ENCODE data around the gene PKP4. TPM values are rescaled to one million over a fixed set of nuclear protein-coding genes. Genes with fewer than 3 reads are reported as not detected.

The PKP4 gene
- total RNA-seq, 1 experiment from 2014 or later: 147 TPM

DNA sequence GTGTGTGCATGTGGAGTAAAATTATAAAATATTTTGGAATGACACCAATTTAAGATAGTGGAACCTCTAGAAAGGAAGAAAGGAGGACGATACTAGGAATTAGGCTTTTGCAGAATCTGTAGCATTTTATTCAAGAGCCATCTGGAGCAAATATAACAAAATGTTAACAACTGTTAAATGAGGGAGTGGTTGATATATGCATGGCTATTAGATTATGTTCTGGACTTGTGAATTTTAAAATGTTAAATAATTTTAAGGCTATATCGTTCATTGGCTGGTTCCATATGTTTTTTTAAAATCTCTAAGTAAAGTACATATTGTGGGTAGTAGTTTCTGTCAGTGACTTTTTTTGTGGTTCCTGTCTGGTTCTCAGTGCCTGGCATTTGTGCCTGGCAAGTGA lies 123.2 kb downstream of the PKP4 start:
- no peaks in the 10 kb centered on the region for H3K27me3 Mint-ChIP-seq (ENCODE audit: insufficient read depth, unreplicated experiment)
- BruUV-seq (replicated peaks): no TSS peak
- peaks cover 5% of the 10 kb centered on the region for H3K36me3 Mint-ChIP-seq (ENCODE audit: insufficient read depth, unreplicated experiment)
- H3K27ac Mint-ChIP-seq (ENCODE audit: unreplicated experiment): no peak overlapping the region
- TF ChIP-seq, protein P1, sequence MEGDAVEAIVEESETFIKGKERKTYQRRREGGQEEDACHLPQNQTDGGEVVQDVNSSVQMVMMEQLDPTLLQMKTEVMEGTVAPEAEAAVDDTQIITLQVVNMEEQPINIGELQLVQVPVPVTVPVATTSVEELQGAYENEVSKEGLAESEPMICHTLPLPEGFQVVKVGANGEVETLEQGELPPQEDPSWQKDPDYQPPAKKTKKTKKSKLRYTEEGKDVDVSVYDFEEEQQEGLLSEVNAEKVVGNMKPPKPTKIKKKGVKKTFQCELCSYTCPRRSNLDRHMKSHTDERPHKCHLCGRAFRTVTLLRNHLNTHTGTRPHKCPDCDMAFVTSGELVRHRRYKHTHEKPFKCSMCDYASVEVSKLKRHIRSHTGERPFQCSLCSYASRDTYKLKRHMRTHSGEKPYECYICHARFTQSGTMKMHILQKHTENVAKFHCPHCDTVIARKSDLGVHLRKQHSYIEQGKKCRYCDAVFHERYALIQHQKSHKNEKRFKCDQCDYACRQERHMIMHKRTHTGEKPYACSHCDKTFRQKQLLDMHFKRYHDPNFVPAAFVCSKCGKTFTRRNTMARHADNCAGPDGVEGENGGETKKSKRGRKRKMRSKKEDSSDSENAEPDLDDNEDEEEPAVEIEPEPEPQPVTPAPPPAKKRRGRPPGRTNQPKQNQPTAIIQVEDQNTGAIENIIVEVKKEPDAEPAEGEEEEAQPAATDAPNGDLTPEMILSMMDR (IDR thresholded peaks at IDR 0.05; ENCODE audit: insufficient read depth in 1 of 2, low read depth in 1 of 2, low read length in 1 of 2, severe bottlenecking in 1 of 2, unreplicated experiment in 1 of 2): no peak
- H3K4me1 Mint-ChIP-seq (ENCODE audit: low read depth, unreplicated experiment): peaks cover 7% of the 10 kb centered on the region
- Histone ChIP-seq H3K4me3 (ENCODE audit: low read depth, low read length) (no peak overlapping the region), H3K4me1 (peaks cover 12% of the 10 kb centered on the region; the same call in 1 of the 2 replicates), H3K36me3 (ENCODE audit: control insufficient read depth, insufficient read depth, low read length) (no peaks in the 10 kb centered on the region), H3K9me3 (no peaks in the 10 kb centered on the region), H3K27me3 (replicated peaks; ENCODE audit: control insufficient read depth, insufficient read depth, low read length) (no peaks in the 10 kb centered on the region)
- no peak overlapping the region for H3K4me3 Mint-ChIP-seq (ENCODE audit: unreplicated experiment)
- DNase-seq: no peak
- intact Hi-C loops (cut with micrococcal nuclease; ENCODE audit: unreplicated experiment): no loop called here
- POLR2A ChIA-PET: no interaction called here
- H3K9me3 Mint-ChIP-seq (ENCODE audit: unreplicated experiment): no peaks in the 10 kb centered on the region
- CTCF ChIA-PET: no interaction called here

DNA sequence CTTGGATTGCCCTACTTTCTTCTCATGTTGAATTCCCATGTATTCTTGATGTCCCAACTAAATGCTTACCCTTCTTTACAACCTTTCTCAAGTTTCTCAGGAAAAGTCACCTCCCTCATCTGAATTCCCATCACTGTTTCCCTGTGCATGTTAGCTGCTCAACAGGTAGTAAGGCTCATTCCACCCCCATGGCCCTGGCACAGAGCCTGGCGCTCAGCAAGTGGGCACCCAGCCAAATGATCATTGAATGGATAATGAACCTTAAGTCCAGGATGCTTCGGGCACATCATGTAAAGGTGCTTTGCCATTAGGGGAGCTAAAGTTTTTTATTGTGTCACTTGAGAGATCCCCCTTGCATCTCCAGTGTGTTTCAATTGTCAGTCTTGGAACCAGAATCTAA lies 124.0 kb downstream of the PKP4 start:
- Mint-ChIP-seq H3K36me3 (ENCODE audit: insufficient read depth, unreplicated experiment) (peaks cover 5% of the 10 kb centered on the region), H3K9me3 (ENCODE audit: unreplicated experiment) (no peaks in the 10 kb centered on the region), H3K4me1 (ENCODE audit: low read depth, unreplicated experiment) (peaks cover 11% of the 10 kb centered on the region), H3K4me3 (ENCODE audit: unreplicated experiment) (no peak overlapping the region), H3K27me3 (ENCODE audit: insufficient read depth, unreplicated experiment) (no peaks in the 10 kb centered on the region), H3K27ac (ENCODE audit: unreplicated experiment) (no peak overlapping the region)
- intact Hi-C loops (cut with micrococcal nuclease; ENCODE audit: unreplicated experiment): no loop called here
- TF ChIP-seq, protein P1 (IDR thresholded peaks at IDR 0.05; ENCODE audit: insufficient read depth in 1 of 2, low read depth in 1 of 2, low read length in 1 of 2, severe bottlenecking in 1 of 2, unreplicated experiment in 1 of 2): no peak
- POLR2A ChIA-PET: interaction anchor here (0.6 kb wide), 1 partner anchor 90 kb away, joined by 4 read pairs; no protein-coding TSS in a partner anchor
- CTCF ChIA-PET: no interaction called here
- Histone ChIP-seq H3K4me1 (peaks cover 12% of the 10 kb centered on the region), H3K4me3 (ENCODE audit: low read depth, low read length) (no peak overlapping the region), H3K9me3 (no peaks in the 10 kb centered on the region), H3K27me3 (replicated peaks; ENCODE audit: control insufficient read depth, insufficient read depth, low read length) (no peaks in the 10 kb centered on the region), H3K36me3 (ENCODE audit: control insufficient read depth, insufficient read depth, low read length) (no peaks in the 10 kb centered on the region)
- BruUV-seq (replicated peaks): no TSS peak
- DNase-seq: no peak

DNA sequence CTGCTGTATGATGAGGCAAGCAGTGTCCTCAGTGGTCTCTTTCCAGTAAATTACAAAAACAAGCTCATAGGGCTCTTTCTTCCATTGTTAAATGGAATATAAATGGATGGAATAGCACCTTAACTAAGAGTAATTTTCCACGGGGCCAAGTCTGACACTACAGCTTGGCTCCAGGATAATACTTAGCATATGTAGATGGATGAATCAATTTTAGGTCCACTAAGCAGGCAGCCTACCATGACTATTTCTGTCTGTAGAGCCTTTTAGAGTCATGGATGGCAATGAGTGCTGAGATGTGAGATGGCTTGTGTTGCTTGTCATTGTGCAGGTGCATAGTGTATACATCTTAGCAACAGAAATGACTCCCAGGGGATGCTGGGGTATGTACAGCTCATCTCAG lies 125.9 kb downstream of the PKP4 start:
- POLR2A ChIA-PET: no interaction called here
- CTCF ChIA-PET: no interaction called here

More for the DNA sequence above, 125.9 kb downstream of the PKP4 start:
- no peaks in the 10 kb centered on the region for H3K27me3 ChIP-seq (replicated peaks; ENCODE audit: control insufficient read depth, insufficient read depth, low read length)
- H3K4me3 ChIP-seq (ENCODE audit: low read depth, low read length): no peak overlapping the region
- peaks cover 17% of the 10 kb centered on the region for H3K4me1 ChIP-seq
- no peak for DNase-seq
- Mint-ChIP-seq H3K4me3 (ENCODE audit: unreplicated experiment) (no peak overlapping the region), H3K4me1 (ENCODE audit: low read depth, unreplicated experiment) (peaks cover 20% of the 10 kb centered on the region), H3K36me3 (ENCODE audit: insufficient read depth, unreplicated experiment) (peaks cover 5% of the 10 kb centered on the region), H3K27me3 (ENCODE audit: insufficient read depth, unreplicated experiment) (no peaks in the 10 kb centered on the region), H3K27ac (ENCODE audit: unreplicated experiment) (peak overlapping the region; percentile 32), H3K9me3 (ENCODE audit: unreplicated experiment) (no peaks in the 10 kb centered on the region)
- TF ChIP-seq, protein P1 (IDR thresholded peaks at IDR 0.05; ENCODE audit: insufficient read depth in 1 of 2, low read depth in 1 of 2, low read length in 1 of 2, severe bottlenecking in 1 of 2, unreplicated experiment in 1 of 2): no peak
- H3K36me3 ChIP-seq (ENCODE audit: control insufficient read depth, insufficient read depth, low read length): no peaks in the 10 kb centered on the region
- BruUV-seq (replicated peaks): no TSS peak
- intact Hi-C loops (cut with micrococcal nuclease; ENCODE audit: unreplicated experiment): no loop called here
- H3K9me3 ChIP-seq: no peaks in the 10 kb centered on the region
